HG02884 (cell line): ENCODE measurements around the gene PARVA.
"Not testable (repeated sequence)": the region's sequence is repeated elsewhere in the genome, so short reads cannot be mapped to it uniquely, and the experiment has no call there.

Experiments used
- ATAC-seq: cut with Tn5 transposase; IDR thresholded peaks from one replicate; pipeline ENCODE4 v1.9.1; 2021; ENCODE audit warnings: mild to moderate bottlenecking, moderate library complexity; ENCODE audit not compliant: unreplicated experiment

The PARVA gene

DNA sequence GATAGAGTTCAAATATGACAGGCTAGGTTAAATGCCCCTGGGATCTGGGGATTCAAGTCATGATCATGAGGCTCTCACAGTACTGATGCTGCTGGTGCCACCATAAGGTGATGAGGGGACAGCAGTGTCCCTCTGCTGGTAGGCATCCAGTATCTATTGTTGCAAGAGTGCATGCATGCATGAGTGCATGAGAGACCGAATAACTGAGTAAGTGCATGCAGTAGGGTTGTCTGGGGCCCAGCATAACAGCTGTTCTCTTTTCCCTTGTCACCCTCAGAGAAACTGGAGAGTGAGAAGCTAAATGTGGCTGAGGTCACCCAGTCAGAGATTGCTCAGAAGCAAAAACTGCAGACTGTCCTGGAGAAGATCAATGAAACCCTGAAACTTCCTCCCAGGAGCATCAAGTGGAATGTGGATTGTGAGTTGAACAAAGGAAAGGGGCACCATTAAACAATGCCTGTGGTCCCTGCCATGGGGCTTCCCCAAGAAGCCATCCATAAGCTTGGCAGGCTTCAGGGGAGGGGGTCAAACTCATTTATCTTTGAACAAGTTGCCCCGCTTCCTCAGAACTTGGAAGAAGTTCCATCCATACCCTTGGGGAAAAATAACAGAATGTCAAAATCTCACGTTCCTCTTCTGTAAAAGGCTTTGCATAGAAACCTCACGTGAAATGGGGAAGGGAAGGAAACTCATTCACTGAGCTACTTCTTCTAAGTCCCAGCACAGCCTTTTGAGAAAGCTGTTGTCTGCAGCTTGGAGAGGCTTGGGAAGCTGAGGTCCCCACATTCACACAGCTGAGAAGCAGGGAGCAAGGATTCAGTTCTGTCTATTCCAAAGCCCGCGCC is 119.0 kb downstream of the PARVA start:
- ATAC-seq = no peak

DNA sequence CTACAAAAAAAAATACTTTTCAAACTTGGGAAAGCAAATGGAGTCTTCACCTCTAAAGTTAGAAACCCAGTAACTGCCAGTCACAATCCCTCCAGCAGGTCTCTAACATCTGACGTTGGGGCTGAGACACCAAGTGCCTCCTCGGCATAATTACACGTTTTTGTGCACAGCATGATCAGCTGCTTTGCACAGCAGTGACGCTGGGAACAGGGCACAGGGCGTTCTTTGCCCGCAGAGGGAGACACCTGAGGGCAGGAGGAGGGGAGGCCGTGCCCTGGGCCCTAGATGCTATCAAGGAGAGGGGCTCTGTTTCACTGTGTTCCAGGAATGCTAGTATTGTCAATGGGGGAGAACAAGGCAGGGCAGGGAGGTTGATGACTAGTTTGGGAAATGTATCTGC is 120.1 kb downstream of the PARVA start:
- ATAC-seq = no peak

DNA sequence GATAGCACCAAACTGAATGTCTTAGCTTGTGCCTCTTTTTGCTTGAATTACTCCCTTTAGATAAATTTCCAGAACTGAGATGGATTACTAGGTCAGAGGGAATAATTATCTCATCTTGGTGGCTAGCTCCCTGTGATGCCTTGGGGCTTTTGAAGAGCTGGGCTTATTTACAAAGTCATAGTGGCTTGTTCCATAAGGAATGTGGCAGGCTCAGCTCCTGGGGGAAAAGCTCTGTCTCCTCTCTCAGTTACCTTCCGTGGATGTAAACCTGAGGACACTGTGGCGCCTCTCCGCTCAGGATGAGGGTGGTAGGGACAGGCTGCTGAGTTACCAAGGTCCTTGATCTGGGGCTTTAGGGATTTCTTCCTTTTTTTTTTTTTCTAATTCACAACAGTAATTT is 121.7 kb downstream of the PARVA start:
- no peak for ATAC-seq

DNA sequence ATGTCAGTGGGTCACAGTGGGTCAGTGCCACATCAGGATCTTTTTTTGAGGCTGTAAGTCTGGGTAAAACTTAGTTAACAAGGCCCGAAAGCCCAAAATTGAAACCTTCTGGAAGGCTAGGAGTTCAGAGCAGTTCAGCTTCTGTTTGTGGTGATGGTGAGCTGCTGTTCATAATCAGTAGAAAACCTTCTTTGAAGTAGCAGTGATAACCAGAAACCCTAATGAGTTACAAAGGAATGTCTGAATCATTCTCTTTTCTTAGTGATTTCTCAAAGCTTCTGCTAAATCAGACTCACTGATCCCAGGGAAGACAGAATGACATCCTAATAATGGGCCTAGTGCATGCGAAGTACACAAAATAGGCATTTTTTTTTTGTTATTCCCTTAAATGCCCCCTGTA is 124.7 kb downstream of the PARVA start:
- ATAC-seq = no peak

DNA sequence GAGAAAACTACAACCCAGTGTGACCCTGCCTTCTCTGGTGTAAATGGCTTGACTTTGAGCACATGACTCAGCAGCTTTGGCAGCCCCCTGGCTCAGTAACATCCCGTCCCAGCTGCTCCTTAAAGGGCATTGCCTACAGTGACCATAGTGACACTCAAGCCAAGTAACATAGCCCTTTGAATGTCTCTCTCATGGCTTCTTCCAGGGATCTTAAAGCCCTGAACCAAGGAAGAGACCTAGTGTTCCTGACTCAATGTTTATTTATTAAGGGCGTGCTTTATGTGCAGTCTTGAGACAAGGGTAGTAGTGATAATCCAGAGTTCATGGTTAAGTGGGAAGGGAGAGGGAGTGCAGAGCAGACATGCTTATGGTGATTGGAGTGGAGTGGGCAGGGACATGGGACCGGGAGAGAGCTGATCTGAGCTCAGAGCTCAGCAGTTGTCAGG is 125.7 kb downstream of the PARVA start:
- ATAC-seq = no peak

DNA sequence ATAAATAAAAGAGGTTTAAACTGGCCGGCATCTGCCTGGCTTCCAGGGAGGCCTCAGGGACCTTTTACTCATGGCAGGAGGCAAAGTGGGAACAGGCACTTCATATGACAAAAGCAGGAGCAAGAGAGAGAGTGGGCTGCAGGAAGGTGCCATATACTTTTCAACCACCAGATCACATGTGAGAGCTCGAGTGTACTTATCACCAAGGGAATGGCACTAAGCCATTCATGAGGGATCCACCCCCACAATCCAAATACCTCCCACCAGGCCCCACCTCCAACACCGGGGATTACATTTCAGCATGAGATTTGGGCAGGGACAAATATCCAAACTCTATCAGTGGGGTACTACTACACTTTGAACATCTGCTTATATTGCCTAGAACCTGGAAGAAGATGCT is 126.5 kb downstream of the PARVA start:
- no peak for ATAC-seq

DNA sequence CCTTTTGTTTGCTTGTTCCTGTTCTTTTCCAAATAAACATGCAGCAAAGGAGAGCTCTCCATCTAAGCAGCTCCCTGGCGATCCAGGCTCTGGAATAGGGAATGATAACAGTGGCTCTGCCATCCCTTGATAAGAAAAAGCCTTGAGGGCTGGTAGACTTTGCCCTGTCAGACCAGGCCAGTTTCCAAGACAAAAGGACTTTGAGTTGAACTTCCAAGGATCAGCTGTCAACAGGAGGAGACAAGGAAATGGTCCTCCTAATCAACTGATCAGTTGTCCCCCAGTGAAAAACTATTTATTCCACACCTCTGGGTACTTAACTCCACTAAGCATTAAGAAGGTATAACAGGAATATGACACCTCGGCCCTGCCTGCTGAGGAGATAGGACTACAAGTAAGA is 127.8 kb downstream of the PARVA start:
- ATAC-seq = no peak

DNA sequence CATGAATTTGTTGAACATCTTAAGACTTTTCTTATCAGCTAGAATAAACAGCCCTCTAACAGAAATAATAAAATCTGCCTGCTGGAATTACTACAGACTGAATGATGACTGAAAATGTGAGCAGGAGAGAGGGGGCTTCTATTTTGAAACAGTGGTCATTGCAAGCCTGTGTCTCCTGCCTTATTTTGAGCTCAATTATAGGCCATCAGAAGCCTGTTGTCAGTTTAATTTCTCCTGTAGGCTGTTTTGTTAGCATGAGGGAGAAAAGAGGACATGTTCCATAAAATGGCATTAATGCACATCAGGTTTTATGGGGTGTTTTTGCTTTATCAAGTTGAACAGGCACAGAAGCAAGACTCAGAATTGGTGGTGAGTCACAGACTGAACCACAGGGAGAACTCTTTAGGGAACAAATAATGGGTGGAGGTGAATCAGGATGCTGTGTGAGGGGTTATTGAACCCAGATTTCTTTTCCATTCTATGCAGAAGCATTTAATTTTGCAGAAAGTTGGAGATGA is 129.1 kb downstream of the PARVA start:
- ATAC-seq = no peak

DNA sequence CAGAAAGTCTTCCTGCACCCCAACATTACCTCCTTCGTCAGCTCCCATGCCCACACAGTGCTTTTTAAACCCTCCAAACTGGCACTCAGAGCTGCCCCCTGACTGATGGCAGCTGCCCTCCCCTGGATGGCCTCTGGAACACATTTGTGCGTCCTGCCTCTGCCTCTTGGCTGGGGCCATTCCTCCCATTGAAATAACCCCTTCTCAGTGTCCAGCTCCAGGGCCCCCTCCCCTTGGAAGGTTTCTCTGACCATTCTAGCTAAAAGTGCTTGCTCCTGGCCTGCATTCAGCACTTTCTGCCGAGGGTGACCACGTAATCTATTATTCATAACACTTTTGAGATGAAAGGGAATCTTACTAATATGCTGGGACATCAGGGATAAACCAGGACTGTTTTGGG is 130.0 kb downstream of the PARVA start:
- no peak for ATAC-seq

DNA sequence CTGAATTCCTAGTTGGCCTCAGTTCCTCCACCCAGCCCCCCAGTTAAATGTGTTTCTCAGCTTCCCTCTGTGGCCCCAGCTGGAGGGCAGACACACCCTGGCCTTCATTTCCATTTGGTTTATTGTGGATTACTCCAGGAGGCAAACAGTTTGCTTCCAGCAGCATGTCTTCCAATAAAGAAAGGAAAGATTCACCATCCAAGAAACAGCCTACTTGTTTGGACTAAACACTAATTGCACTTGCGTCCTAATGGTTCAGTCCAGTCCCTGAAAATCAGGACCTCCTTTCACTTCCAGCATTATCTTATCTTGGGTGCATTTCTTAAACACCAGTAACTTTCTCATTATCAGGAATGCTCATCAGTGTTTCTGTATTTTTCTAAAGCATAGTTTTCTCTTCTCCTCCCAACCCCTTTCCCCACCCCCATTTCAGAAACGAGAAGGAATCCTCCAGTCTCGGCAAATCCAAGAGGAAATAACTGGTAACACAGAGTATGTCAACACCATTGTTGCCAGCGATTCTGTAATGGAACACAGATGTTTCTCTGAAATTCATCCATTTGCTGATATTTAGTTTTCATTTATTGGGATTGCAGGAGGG is 130.9 kb downstream of the PARVA start:
- ATAC-seq = no peak

DNA sequence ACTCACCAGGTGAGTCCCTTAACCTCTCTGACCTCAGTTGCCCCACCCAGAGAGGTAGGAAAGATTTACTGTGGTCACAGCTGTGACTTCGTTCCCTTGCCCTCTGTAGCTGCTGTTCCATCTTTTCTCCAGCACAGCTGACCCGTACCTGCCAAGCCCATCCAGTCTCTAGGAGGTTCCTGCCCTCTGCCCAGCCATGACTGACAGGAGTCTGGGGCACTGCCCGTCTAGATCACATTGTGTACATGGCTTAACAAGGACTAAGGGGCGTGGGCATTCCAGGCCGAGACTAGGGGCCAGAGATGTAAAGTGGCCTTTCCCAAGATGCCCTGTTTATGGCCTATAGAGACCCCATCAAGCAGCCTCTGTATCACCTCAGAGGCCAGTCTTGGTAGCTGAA is 132.0 kb downstream of the PARVA start:
- ATAC-seq = no peak

DNA sequence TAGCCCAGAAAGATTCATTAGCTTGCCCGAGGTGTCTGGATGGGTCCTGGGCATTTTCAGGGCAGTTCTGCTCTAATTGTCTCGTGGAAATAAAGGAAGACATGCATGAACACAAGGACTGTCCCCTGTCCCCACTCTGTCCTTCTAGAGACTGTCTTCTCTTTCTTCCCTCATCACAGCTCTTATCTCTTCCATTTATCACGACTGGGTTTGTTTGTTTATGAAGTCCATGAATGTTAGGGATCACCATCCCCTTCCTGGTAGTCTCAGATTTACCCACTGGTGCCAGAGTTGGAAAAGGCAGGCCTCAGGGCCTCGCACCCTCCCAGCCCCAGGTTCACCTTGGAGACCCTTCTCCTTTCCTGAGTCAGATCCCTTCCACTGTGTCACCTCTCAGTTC is 134.8 kb downstream of the PARVA start:
- no peak for ATAC-seq

DNA sequence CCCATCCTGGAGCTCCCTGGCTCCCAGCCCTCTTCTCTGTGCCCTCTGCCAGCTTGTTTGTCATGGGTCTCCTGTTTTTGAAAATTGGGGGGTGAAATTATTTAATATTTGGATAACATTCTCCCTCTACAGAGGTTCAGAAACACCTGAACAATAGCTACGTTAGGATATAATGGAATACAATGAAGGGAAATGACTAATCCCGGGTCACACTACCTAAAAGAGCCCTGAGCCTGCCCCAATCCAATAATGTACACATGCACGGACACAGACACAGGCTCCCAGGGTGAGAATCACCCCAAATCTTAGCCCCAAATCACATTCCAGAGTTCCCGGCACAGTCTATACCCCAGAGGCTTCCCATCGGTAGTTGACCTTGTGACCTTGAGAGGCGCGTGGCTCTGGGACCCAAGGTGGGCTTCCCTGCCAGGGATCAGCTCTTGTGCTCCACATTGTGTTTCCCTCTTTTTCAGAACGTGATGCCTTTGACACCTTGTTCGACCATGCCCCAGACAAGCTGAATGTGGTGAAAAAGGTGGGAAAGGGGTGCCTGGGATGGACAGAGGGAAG is 135.5 kb downstream of the PARVA start:
- no peak for ATAC-seq

DNA sequence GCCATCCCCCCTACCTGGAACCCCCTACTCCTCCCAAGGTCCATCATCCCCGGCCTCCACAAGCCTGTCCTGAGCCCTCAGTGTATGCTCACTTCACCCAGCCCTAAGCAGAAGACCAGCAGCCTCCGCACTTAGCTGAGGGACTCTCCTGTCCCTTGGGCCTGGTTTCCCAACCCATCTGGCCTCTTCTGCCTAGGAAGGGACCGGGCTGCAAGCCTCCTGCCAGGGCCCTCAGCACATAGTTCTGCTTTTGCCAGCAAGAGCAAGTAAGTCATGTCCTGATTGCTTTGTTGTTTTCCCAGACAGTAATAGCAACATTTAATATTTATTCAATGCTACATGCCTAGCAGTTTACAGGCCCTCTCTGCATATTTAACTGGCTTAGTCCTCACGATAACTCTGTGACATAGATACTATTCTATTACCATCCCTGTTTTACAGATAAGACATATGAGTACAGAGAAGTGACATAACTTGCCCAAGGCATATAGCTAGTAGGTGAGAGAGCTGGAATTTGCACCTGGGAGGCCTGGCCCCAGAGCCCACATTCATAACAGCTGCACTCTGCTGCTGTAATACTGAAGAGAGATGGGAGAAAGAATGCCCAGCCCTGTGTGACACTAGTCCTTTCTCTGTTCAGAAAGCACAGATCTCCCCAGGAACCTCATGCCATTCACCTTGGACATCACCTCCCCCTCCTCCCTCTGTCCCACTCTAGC is 139.2 kb downstream of the PARVA start:
- no peak for ATAC-seq

DNA sequence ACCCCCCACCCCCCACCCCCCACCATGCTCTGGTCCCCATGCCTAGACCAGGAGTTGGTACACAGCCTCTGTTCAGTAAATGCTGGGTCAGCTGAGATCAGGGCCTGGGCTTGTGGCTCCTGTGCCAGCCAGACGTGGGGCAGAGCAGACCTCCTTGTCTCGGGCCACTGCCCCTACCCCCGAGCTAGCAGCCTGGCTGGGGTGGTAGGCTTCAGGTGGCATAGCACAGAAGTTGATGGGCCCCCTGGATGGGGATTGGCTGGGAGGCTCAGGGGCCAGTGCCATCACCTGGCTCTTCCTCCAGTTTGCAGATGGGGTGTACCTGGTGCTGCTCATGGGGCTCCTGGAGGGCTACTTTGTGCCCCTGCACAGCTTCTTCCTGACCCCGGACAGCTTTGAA is 139.9 kb downstream of the PARVA start:
- ATAC-seq = no peak

DNA sequence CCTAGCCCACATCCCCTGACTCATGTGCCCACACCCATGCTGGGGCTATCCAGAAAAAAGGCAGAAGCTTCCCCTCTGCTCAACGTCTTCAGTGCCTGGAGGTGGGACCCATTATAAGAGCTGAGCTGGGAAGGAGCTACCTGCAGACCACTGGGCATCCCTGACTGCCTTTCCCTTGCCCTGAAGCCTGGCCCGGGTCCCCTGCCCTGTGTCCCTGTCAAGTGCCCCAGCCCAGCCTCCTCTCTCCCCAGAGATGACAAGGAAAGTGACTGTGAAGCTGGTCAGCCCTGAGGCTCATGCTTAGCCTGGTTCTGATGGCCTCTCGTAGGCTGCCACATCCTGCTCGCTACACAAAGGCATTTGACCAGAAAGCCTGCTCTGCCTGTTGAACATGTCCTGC is 140.4 kb downstream of the PARVA start:
- ATAC-seq = no peak

DNA sequence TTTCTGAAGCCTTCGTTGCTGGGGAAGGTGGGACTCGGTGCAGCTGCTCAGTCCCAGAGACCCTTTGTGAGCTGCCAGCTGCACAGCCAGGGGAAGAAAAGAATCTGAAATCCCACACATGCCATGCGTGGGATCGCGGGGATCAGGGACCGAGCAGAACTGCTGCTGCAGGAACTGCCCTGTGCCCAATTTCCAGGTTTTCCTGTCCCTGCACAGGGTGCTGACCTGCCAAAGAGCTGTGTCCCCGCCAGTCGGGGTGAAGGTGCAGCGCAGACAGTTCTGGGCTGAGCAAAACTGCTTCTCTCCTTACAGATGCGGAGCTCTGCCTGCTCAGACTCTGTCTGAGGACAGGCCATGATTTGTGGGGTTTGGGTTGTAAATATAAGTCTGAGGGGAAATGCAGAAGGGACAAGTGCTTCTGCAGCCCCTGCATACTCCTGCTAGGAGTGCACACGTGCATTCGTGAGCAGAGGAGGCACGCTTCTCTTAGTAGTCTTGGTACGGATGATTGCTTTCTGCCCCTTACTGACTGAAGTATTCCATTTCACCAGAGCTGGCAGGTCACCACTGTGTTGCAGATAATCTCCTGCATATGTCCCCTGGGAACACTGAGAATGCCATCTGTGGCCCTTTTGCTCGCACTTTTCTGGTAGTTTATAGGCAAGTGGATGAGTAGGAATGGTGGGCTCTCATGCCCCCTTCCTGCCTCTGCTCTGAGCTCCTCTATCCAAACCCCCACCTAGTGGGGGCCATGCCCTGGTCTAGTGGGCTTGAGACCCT is 141.4 kb downstream of the PARVA start:
- ATAC-seq = no peak

DNA sequence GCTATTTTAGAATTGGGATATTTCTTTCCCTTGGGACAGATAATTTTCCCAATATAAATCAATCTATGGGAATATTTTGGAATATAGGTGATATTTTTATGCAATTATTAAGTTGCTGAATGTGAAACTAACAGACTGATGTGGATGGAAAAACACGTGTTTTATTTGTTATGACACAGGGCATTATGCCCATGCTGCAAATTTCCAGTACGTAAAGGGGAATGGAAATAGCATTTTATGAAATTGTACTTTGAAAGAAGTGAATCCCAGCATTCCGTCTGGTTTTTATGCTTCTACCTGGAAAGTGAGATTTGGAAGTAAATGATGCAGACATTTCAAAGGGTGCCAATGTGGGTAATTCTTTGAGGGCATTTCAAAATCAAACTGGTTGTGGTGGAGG is 142.7 kb downstream of the PARVA start:
- ATAC-seq = no peak

DNA sequence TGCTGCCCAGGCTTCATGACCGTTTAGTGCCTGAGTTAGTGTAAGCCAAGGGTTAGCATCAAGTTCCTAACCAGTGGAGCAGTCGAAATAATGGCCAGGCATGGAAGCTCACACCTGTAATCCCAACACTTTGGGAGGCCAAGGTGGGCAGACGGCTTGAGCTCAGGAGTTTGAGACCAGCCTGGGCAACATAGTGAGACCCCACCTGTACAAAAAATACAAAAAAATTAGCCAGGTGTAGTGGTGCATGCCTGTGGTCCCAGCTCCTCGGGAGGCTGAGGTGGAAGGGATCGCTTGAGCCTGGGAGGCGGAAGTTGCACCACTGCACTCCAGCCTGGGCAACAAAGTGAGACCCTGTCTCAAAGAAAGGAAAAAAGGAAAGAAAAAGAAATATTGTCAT is 143.2 kb downstream of the PARVA start:
- not testable (repeated sequence) for ATAC-seq

DNA sequence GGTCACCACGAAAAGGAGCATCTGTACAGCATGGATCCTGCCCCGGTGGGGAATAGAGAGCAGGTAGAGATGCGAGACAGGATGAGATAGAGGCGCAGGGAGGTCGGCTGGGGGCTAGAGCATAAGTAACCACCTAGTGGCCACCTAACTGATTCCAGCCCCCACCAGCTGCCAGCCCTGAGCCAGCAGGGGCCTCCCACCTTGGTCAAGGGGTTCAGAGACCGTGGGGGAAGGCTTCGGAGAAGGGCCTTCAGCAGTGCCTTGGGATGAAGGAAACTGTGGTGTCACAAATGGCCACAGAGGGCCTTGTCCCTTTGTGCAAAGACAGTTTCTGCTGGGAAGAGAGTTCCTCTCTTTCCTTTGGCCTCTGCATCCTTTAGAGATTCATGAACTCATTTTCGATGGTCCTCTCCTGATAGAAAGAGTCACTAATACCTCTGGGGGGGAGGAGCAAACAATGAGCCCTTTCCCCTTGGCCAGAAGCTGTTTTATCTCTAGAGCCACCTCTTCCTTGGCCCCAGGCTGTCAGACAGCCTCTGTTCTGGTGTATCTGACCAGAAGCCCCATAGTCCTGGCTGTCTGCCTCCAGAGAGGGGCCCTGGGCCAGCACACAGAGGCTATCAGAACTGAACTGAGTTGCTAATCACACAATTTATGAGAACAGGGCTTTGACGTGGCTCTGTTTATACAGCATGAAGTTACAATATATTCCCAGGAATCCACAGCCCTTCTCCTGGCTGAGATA is 146.0 kb downstream of the PARVA start:
- no peak for ATAC-seq
